ENCODE data around the gene YIPF2.

- TF ChIP-seq CTCF (IDR thresholded peaks at IDR 0.05) (no peak), USF2 (IDR thresholded peaks at IDR 0.05) (no peak), RFX5 (IDR thresholded peaks at IDR 0.05) (no peak), FOSB (CRISPR knock-in tag; IDR thresholded peaks at IDR 0.05) (no peak), EP300 (IDR thresholded peaks at IDR 0.05) (no peak), ZSCAN20 (CRISPR knock-in tag; IDR thresholded peaks at IDR 0.05) (no peak), EHMT2 (IDR thresholded peaks at IDR 0.05; ENCODE audit: low read depth) (no peak), POLR2AphosphoS2 (conservative IDR thresholded peaks at IDR 0.05; ENCODE audit: low read length) (no peak), MAZ (IDR thresholded peaks at IDR 0.05; ENCODE audit: borderline replicate concordance, low read depth, low read length) (no peak), ESRRA (IDR thresholded peaks at IDR 0.05; ENCODE audit: borderline replicate concordance, low read length) (no peak)
Observed at GRCh38 chr19:10895920-10896319, 32.5 kb downstream of the YIPF2 start.

All from A549 (cell line).